ES-I3 (cell line): ENCODE results near the gene PCSK6.

Source experiments
- H3K36me3 ChIP-seq: 2 replicates; pipeline ENCODE4 v1.6.1; 2013; ENCODE audit warnings: mild to moderate bottlenecking, low read length, control low read depth, moderate library complexity; ENCODE audit not compliant: insufficient read depth
- H3K4me1 ChIP-seq: 2 replicates; pipeline ENCODE4 v1.6.1; 2013; ENCODE audit warnings: mild to moderate bottlenecking, control low read depth, low read length; ENCODE audit not compliant: insufficient read depth
- H3K9ac ChIP-seq: 2 replicates; pipeline ENCODE4 v1.6.1; 2013; ENCODE audit warnings: low read depth, mild to moderate bottlenecking, low read length, moderate library complexity
- H3K9me3 ChIP-seq: 2 replicates; pipeline ENCODE4 v1.6.1; 2013; ENCODE audit warnings: mild to moderate bottlenecking, low read length, moderate library complexity; ENCODE audit not compliant: control insufficient read depth, insufficient read depth

PCSK6 gene

GRCh38 chr15:101528108-101528916, 38.8 kb upstream of the PCSK6 start:
- Histone ChIP-seq H3K9me3 (no peaks in the 10 kb centered on the region), H3K9ac (no peak overlapping the region), H3K4me1 (no peaks in the 10 kb centered on the region), H3K36me3 (no peaks in the 10 kb centered on the region)

- Histone ChIP-seq H3K4me1 (no peaks in the 10 kb centered on the region), H3K9ac (no peak overlapping the region), H3K9me3 (no peaks in the 10 kb centered on the region), H3K36me3 (no peaks in the 10 kb centered on the region)
Observed at GRCh38 chr15:101526890-101527289, 37.4 kb upstream of the PCSK6 start.

GRCh38 chr15:101526442-101526841, 36.9 kb upstream of the PCSK6 start:
- Histone ChIP-seq H3K9ac (no peak overlapping the region), H3K4me1 (no peaks in the 10 kb centered on the region), H3K9me3 (no peaks in the 10 kb centered on the region), H3K36me3 (no peaks in the 10 kb centered on the region)

GRCh38 chr15:101526021-101526420, 36.5 kb upstream of the PCSK6 start:
- Histone ChIP-seq H3K4me1 (no peaks in the 10 kb centered on the region), H3K9me3 (no peaks in the 10 kb centered on the region), H3K9ac (no peak overlapping the region), H3K36me3 (no peaks in the 10 kb centered on the region)

GRCh38 chr15:101525087-101525669, 35.7 kb upstream of the PCSK6 start:
- H3K4me1 ChIP-seq = no peaks in the 10 kb centered on the region
- no peaks in the 10 kb centered on the region for H3K36me3 ChIP-seq
- H3K9me3 ChIP-seq = no peaks in the 10 kb centered on the region
- no peak overlapping the region for H3K9ac ChIP-seq

- Histone ChIP-seq H3K36me3 (no peaks in the 10 kb centered on the region), H3K9me3 (no peaks in the 10 kb centered on the region), H3K4me1 (no peaks in the 10 kb centered on the region), H3K9ac (no peak overlapping the region)
Observed at GRCh38 chr15:101523560-101523940, 34.0 kb upstream of the PCSK6 start.

- H3K9me3 ChIP-seq = no peaks in the 10 kb centered on the region
- no peak overlapping the region for H3K9ac ChIP-seq
- H3K36me3 ChIP-seq = no peaks in the 10 kb centered on the region
- no peaks in the 10 kb centered on the region for H3K4me1 ChIP-seq
Observed at GRCh38 chr15:101522621-101523559, 33.4 kb upstream of the PCSK6 start.

- H3K36me3 ChIP-seq = no peaks in the 10 kb centered on the region
- no peaks in the 10 kb centered on the region for H3K4me1 ChIP-seq
- H3K9ac ChIP-seq = no peak overlapping the region
- H3K9me3 ChIP-seq = no peaks in the 10 kb centered on the region
Observed at GRCh38 chr15:101522091-101522490, 32.6 kb upstream of the PCSK6 start.

- no peaks in the 10 kb centered on the region for H3K36me3 ChIP-seq
- no peak overlapping the region for H3K9ac ChIP-seq
- no peaks in the 10 kb centered on the region for H3K9me3 ChIP-seq
- H3K4me1 ChIP-seq = no peaks in the 10 kb centered on the region
Observed at GRCh38 chr15:101521591-101521990, 32.1 kb upstream of the PCSK6 start.

GRCh38 chr15:101521069-101521468, 31.6 kb upstream of the PCSK6 start:
- no peaks in the 10 kb centered on the region for H3K9me3 ChIP-seq
- no peaks in the 10 kb centered on the region for H3K36me3 ChIP-seq
- no peaks in the 10 kb centered on the region for H3K4me1 ChIP-seq
- no peak overlapping the region for H3K9ac ChIP-seq

GRCh38 chr15:101520395-101520794, 30.9 kb upstream of the PCSK6 start:
- H3K9me3 ChIP-seq = no peaks in the 10 kb centered on the region
- no peaks in the 10 kb centered on the region for H3K4me1 ChIP-seq
- H3K36me3 ChIP-seq = no peaks in the 10 kb centered on the region
- no peak overlapping the region for H3K9ac ChIP-seq

- no peaks in the 10 kb centered on the region for H3K9me3 ChIP-seq
Observed at GRCh38 chr15:101517504-101517903, 28.0 kb upstream of the PCSK6 start.

GRCh38 chr15:101514318-101514717, 24.8 kb upstream of the PCSK6 start:
- no peaks in the 10 kb centered on the region for H3K9me3 ChIP-seq
- H3K9ac ChIP-seq = no peak overlapping the region
- H3K36me3 ChIP-seq = no peaks in the 10 kb centered on the region
- H3K4me1 ChIP-seq = no peaks in the 10 kb centered on the region

More at GRCh38 chr15:101517504-101517903, 28.0 kb upstream of the PCSK6 start:
- H3K9ac ChIP-seq = no peak overlapping the region
- no peaks in the 10 kb centered on the region for H3K36me3 ChIP-seq
- no peaks in the 10 kb centered on the region for H3K4me1 ChIP-seq

- Histone ChIP-seq H3K4me1 (no peaks in the 10 kb centered on the region), H3K36me3 (no peaks in the 10 kb centered on the region), H3K9me3 (no peaks in the 10 kb centered on the region), H3K9ac (no peak overlapping the region)
Observed at GRCh38 chr15:101511717-101512116, 22.2 kb upstream of the PCSK6 start.
